Right lobe of liver (tissue), 4 donors: Measurements from ENCODE around the gene FTO.

Source experiments
- POLR2A ChIP-seq: fragments of 450-650 bp; IDR thresholded peaks from one replicate; pipeline ENCODE4 v1.6.1; 2017; ENCODE audit warnings: antibody characterized with exemption, mild to moderate bottlenecking
- TF ChIP-seq, protein P1 (sequence below), 4 donors: fragments of 200-600 bp in 3 of 4; fragments of 450-650 bp in 1 of 4; IDR thresholded peaks; one replicate each; pipeline versions ENCODE4 v1.5.1 to v1.8.0; 2016 to 2022; ENCODE audit warnings: antibody characterized with exemption in 4 of 4, mild to moderate bottlenecking in 2 of 4
- donor health status: DM: no; HTN: no; CAD: no.
- donor health status: DM: no; HTN: no; CAD: no.
- donor health status: DM: no; HTN: yes; CAD: no.

- TF ChIP-seq, protein P1, sequence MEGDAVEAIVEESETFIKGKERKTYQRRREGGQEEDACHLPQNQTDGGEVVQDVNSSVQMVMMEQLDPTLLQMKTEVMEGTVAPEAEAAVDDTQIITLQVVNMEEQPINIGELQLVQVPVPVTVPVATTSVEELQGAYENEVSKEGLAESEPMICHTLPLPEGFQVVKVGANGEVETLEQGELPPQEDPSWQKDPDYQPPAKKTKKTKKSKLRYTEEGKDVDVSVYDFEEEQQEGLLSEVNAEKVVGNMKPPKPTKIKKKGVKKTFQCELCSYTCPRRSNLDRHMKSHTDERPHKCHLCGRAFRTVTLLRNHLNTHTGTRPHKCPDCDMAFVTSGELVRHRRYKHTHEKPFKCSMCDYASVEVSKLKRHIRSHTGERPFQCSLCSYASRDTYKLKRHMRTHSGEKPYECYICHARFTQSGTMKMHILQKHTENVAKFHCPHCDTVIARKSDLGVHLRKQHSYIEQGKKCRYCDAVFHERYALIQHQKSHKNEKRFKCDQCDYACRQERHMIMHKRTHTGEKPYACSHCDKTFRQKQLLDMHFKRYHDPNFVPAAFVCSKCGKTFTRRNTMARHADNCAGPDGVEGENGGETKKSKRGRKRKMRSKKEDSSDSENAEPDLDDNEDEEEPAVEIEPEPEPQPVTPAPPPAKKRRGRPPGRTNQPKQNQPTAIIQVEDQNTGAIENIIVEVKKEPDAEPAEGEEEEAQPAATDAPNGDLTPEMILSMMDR (IDR thresholded peaks at IDR 0.05): no peak
- TF ChIP-seq POLR2A: no peak
These were observed 117.5 kb downstream of the FTO start for GRCh38 chr16:53821487-53821886.
